Liver (tissue), 9 donors: ENCODE data around the gene UBE4A. TPM values are rescaled to one million over a fixed set of nuclear protein-coding genes. Genes with fewer than 3 reads are reported as not detected.

Experiments
- DNase-seq: peaks from one replicate; pipeline ENCODE4 v3.0.0-alpha.2; 2017; ENCODE audit warnings: low spot score
- H3K27ac ChIP-seq, 2 donors: one replicate each; pipeline ENCODE4 v1.7.0; 2013; ENCODE audit warnings: inconsistent platforms in 2 of 2, low read length in 2 of 2, control low read depth in 1 of 2, low read depth in 1 of 2, mild to moderate bottlenecking in 1 of 2
- H3K27me3 ChIP-seq, 4 donors: one replicate each; pipeline versions ENCODE4 v1.6.1 to v1.7.0; 2013; ENCODE audit warnings: low read length in 3 of 4, inconsistent platforms in 1 of 4, mild to moderate bottlenecking in 1 of 4, moderate library complexity in 1 of 4; ENCODE audit not compliant: control insufficient read depth in 4 of 4, insufficient read depth in 4 of 4
- H3K36me3 ChIP-seq, 4 donors: one replicate each; pipeline versions ENCODE4 v1.6.1 to v1.7.0; 2013; ENCODE audit warnings: low read length in 3 of 4, mild to moderate bottlenecking in 3 of 4, low read depth in 1 of 4, moderate library complexity in 1 of 4; ENCODE audit not compliant: control insufficient read depth in 4 of 4, insufficient read depth in 3 of 4
- H3K4me1 ChIP-seq, 4 donors: one replicate each; pipeline versions ENCODE4 v1.6.1 to v1.7.0; 2013; ENCODE audit warnings: low read length in 3 of 4, mild to moderate bottlenecking in 3 of 4, moderate library complexity in 1 of 4; ENCODE audit not compliant: control insufficient read depth in 4 of 4, insufficient read depth in 4 of 4
- H3K4me3 ChIP-seq, 3 donors: one replicate each; pipeline versions ENCODE4 v1.6.1 to v1.7.0; 2013; ENCODE audit warnings: low read length in 3 of 3, control low read depth in 1 of 3, low read depth in 1 of 3, mild to moderate bottlenecking in 1 of 3
- H3K9ac ChIP-seq, 2 donors: one replicate each; pipeline ENCODE4 v1.7.0; 2013; ENCODE audit warnings: low read length in 2 of 2, mild to moderate bottlenecking in 2 of 2, moderate library complexity in 2 of 2, control low read depth in 1 of 2, low read depth in 1 of 2
- H3K9me3 ChIP-seq, 4 donors: one replicate each; pipeline versions ENCODE4 v1.6.1 to v1.7.0; 2013; ENCODE audit warnings: low read length in 3 of 4; ENCODE audit not compliant: control insufficient read depth in 4 of 4
- ATF3 ChIP-seq: IDR thresholded peaks from 2 replicates; pipeline ENCODE4 v1.6.1; 2016; ENCODE audit warnings: antibody characterized with exemption
- CTCF ChIP-seq: fragments of 150-350 bp; IDR thresholded peaks from 2 replicates; pipeline ENCODE4 v1.5.1; 2017; ENCODE audit warnings: improper control_type of control experiment, low read depth, low read length; ENCODE audit not compliant: missing input control
- EGR1 ChIP-seq, 2 donors: IDR thresholded peaks; 2 replicates each; pipeline ENCODE4 v1.6.1; 2016 to 2018; ENCODE audit warnings: antibody characterized with exemption in 2 of 2, low read depth in 2 of 2
- FOXA1 ChIP-seq: IDR thresholded peaks from 2 replicates; pipeline ENCODE4 v1.6.1; 2016; ENCODE audit warnings: antibody characterized with exemption
- FOXA2 ChIP-seq: IDR thresholded peaks from 2 replicates; pipeline ENCODE4 v1.6.1; 2016; ENCODE audit warnings: antibody characterized with exemption
- GABPA ChIP-seq, 2 donors: IDR thresholded peaks in 1 of 2; conservative IDR thresholded peaks in 1 of 2; 2 replicates each; pipeline ENCODE4 v1.6.1; 2016; ENCODE audit warnings: antibody characterized with exemption in 2 of 2, mild to moderate bottlenecking in 1 of 2, moderate library complexity in 1 of 2
- HNF4A ChIP-seq, 2 donors: conservative IDR thresholded peaks; 2 replicates each; pipeline ENCODE4 v1.6.1; 2016; ENCODE audit warnings: antibody characterized with exemption in 2 of 2, mild to moderate bottlenecking in 2 of 2
- HNF4G ChIP-seq: IDR thresholded peaks from 2 replicates; pipeline ENCODE4 v1.6.1; 2016; ENCODE audit warnings: antibody characterized with exemption
- JUND ChIP-seq, 2 donors: IDR thresholded peaks; 2 replicates each; pipeline ENCODE4 v1.6.1; 2016; ENCODE audit warnings: antibody characterized with exemption in 2 of 2
- MAX ChIP-seq: IDR thresholded peaks from 2 replicates; pipeline ENCODE4 v1.6.1; 2016; ENCODE audit warnings: antibody characterized with exemption
- RAD21 ChIP-seq, 2 donors: IDR thresholded peaks; 2 replicates each; pipeline ENCODE4 v1.6.1; 2016; ENCODE audit warnings: antibody characterized with exemption in 2 of 2, mild to moderate bottlenecking in 2 of 2
- REST ChIP-seq: IDR thresholded peaks from 2 replicates; pipeline ENCODE4 v1.6.1; 2016; ENCODE audit warnings: antibody characterized with exemption, mild to moderate bottlenecking
- RXRA ChIP-seq, 2 donors: IDR thresholded peaks; 2 replicates each; pipeline ENCODE4 v1.6.1; 2017 to 2018; ENCODE audit warnings: antibody characterized with exemption in 2 of 2, mild to moderate bottlenecking in 1 of 2
- SP1 ChIP-seq: IDR thresholded peaks from 2 replicates; pipeline ENCODE4 v1.6.1; 2018; ENCODE audit warnings: antibody characterized with exemption, mild to moderate bottlenecking
- TAF1 ChIP-seq: conservative IDR thresholded peaks from 2 replicates; pipeline ENCODE4 v1.6.1; 2016; ENCODE audit warnings: antibody characterized with exemption, mild to moderate bottlenecking
- YY1 ChIP-seq: IDR thresholded peaks from 2 replicates; pipeline ENCODE4 v1.6.1; 2016; ENCODE audit warnings: antibody characterized with exemption, mild to moderate bottlenecking
- ZBTB33 ChIP-seq: IDR thresholded peaks from 2 replicates; pipeline ENCODE4 v1.6.1; 2016; ENCODE audit warnings: antibody characterized with exemption
- WGBS: extraction: QIAGEN DNeasy Blood & Tissue Kit; methylation state at CpG from one replicate; pipeline ENCODE4 v1.1.7; 2013; 5-methylcytosine and 5-hydroxymethylcytosine counted together
- polyA plus RNA-seq, 2 donors: library from polyadenylated mRNA; stranded (reverse) in 1 of 2; unstranded in 1 of 2; fragments of 200-250 nt in 1 of 2; fragments of >200 nt in 1 of 2; fragmentation: Nextera tagmentation in 1 of 2; extraction: Ambion mirVana in 1 of 2; gene quantifications; one replicate each; pipeline versions ENCODE4 v1.2.1 to v1.2.3, GENCODE V29; 2013 to 2015
- total RNA-seq, 2 donors: library from RNA; depleted of rRNA; stranded (reverse); fragments of >200 nt; gene quantifications; one replicate each; pipeline ENCODE4 v1.2.3, GENCODE V29; 2014
- donor health status: healthy.
- donor health status: healthy.
- donor health status: healthy.
- donor health status: healthy.
- donor health status: healthy.

UBE4A gene
- total and polyA plus RNA-seq, 4 donors: 11.7 to 41.3 (median 19.1) TPM

GRCh38 chr11:118358071-118358470 is 1.3 kb upstream of the UBE4A start:
- H3K27me3 ChIP-seq: no peaks in the 10 kb centered on the region
- WGBS: 80% methylated on average over 3 of the region's 3 CpGs

More at GRCh38 chr11:118358071-118358470, 1.3 kb upstream of the UBE4A start:
- DNase-seq: no peak
- Histone ChIP-seq H3K27ac (no peak overlapping the region), H3K9ac (no peak overlapping the region), H3K9me3 (no peaks in the 10 kb centered on the region), H3K4me3 (no peak overlapping the region), H3K36me3 (no peaks in the 10 kb centered on the region), H3K4me1 (peaks cover 2 to 22% (median 12%) of the 10 kb centered on the region in 4 donors)
- TF ChIP-seq FOXA1 (no peak), HNF4G (no peak), TAF1 (no peak), RXRA (IDR thresholded peaks at IDR 0.05) (no peak), RAD21 (IDR thresholded peaks at IDR 0.05) (no peak), GABPA (IDR thresholded peaks at IDR 0.05 in 1 of 2, conservative IDR thresholded peaks at IDR 0.05 in 1 of 2) (no peak), SP1 (no peak), JUND (IDR thresholded peaks at IDR 0.05) (no peak), REST (no peak), MAX (no peak), EGR1 (IDR thresholded peaks at IDR 0.05; ENCODE audit: low read depth in 2 of 2) (no peak), CTCF (no peak), FOXA2 (no peak), ATF3 (no peak), HNF4A (conservative IDR thresholded peaks at IDR 0.05) (no peak), YY1 (no peak), ZBTB33 (no peak)
